Uterus (tissue), 2 donors: ENCODE data around the gene LIPJ.

Experiments used
- POLR2A ChIP-seq, 2 donors: fragments of 450-650 bp; IDR thresholded peaks; one replicate each; pipeline ENCODE4 v1.6.1; 2016; ENCODE audit warnings: antibody characterized with exemption in 2 of 2, mild to moderate bottlenecking in 1 of 2, moderate library complexity in 1 of 2
- TF ChIP-seq, protein P1 (sequence below), 4 experiments: fragments of 200-600 bp in 2 of 4; fragments of 450-650 bp in 2 of 4; sonication (generic) in 2 of 4; IDR thresholded peaks; one replicate each; pipeline ENCODE4 v1.5.1; 2016 to 2019; ENCODE audit warnings: antibody characterized with exemption in 4 of 4, mild to moderate bottlenecking in 2 of 4, moderate library complexity in 1 of 4

GRCh38 chr10:88555190-88555908 is 31.2 kb upstream of the LIPJ start:
- TF ChIP-seq, protein P1, sequence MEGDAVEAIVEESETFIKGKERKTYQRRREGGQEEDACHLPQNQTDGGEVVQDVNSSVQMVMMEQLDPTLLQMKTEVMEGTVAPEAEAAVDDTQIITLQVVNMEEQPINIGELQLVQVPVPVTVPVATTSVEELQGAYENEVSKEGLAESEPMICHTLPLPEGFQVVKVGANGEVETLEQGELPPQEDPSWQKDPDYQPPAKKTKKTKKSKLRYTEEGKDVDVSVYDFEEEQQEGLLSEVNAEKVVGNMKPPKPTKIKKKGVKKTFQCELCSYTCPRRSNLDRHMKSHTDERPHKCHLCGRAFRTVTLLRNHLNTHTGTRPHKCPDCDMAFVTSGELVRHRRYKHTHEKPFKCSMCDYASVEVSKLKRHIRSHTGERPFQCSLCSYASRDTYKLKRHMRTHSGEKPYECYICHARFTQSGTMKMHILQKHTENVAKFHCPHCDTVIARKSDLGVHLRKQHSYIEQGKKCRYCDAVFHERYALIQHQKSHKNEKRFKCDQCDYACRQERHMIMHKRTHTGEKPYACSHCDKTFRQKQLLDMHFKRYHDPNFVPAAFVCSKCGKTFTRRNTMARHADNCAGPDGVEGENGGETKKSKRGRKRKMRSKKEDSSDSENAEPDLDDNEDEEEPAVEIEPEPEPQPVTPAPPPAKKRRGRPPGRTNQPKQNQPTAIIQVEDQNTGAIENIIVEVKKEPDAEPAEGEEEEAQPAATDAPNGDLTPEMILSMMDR (IDR thresholded peaks at IDR 0.05) = no peak
- no peak for TF ChIP-seq POLR2A (IDR thresholded peaks at IDR 0.05)
